ENCODE measurements around the gene SEC22C.
"Not testable (repeated sequence)": the region's sequence is repeated elsewhere in the genome, so short reads cannot be mapped to it uniquely, and the experiment has no call there.

The SEC22C gene, protein sequence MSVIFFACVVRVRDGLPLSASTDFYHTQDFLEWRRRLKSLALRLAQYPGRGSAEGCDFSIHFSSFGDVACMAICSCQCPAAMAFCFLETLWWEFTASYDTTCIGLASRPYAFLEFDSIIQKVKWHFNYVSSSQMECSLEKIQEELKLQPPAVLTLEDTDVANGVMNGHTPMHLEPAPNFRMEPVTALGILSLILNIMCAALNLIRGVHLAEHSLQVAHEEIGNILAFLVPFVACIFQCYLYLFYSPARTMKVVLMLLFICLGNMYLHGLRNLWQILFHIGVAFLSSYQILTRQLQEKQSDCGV

DNA sequence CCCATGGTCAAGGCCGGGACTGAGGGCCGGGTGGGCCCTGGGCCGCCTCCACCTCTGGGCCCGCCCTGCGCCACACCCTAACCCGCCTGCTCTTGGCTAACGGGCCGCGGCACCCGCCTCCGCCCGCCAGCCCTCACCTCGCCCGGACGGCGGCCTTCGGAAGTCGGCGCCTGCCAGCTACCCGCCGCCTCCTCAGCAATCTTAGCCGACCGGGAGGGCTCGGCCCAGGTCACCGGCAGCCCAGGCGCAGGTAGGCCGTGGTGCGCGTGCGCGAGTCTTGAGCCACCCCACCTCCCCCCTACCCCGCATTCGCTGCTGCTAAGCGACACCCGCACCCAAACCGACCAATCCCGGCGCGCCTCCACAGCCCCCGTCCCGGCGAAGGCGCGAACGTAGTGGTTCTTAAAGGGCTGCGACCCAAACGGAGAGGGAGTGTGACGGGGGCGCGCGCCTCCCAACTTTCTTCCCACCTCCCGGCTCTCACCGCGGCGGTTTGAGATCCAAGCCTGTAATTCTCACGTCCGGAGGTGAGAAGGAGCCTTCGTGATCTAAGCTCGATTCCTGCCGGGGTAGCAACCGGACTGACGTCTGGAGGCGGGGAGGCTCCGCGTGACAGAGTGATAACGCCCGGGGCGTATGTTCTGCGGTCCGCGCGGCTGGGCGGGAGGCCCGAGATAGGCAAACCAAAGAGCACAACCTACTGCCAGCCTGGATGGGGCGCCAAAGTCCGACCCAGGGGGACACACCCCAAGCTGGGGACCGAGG, at the start of gene SEC22C:
Gene SEC22C, minus strand, starts transcription at position 259 of the 765 bp plus-strand sequence. CDS start 12,921 bp downstream, outside the sequence.
- DNase-seq, result peak; percentile 95

DNA sequence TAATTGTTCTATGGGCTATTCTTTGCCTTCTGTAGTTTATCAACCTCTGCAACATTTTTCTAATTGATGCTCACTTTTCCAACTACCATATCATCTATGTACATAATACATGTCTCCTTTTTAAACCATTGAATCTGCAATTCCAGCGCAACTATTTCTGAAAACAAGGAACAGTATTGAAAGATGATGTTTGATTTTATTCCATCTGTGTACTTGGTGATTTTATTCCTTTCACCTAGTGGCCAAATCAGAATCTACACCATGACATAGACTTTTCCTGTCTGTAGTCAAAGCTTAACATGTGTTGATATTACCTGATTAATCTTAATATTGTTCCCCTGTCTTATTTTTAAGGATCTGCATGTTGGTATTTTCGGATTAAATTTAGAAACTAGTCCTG, 31.7 kb upstream of the SEC22C start:
- DNase-seq, result peak in 1 of 2 donors; percentile 26

DNA sequence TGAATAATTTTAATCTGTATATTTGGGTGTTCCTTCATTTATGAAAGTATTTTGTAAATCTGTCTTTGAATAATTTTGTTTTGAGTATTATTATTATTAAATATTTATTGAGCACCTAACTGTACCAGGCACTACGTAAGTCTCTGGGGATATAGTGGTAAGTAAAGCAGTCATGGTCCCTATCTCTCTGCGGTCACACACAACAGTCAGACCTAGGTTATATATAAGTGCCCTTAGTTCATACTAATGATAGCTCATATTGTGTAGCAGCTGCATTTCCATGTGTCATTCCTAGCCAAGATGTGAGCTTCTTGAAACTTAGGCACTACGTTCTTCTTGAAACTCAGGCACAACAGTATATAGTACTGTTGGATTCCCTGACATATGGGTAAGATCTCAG, 31.2 kb upstream of the SEC22C start:
- DNase-seq, result no peak

DNA sequence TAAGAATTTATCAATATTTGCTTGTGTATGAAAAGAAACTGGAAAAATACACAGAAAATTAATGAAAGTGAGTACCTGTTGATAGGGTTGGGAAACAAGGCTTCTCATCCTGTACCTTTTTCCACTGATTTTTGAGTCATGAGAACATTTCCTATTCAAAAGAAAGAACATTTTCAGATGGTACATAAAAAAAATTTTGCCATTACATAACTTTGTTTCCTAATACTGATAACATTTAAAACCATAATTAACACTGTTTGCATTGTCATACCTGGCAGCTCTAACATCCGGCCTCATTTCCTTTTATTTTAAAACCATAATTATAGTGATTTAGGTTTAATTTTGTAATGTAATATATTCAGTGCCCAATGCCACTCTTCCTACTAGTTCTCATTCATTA, 30.4 kb upstream of the SEC22C start:
- no peak for DNase-seq

DNA sequence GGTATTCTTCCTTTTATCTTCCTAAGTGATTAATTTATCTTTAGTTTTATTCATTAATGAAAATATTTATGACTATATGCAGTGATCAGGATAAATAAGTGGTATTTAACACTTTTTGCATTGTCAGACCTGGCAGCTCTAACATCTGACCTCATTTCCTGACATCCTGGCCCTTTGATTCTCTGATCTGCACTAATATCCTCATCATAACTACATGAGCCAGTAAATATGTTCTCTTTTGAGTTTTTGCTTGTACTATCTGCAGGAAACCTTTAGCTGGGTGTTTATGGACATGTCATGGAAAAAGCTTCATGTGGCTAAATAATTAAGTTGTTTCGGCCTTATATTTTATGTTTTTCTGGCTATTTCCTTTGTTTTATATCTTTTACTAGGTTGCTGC, 29.2 kb upstream of the SEC22C start:
- DNase-seq, result peak in 1 of 2 donors; percentile 39

DNA sequence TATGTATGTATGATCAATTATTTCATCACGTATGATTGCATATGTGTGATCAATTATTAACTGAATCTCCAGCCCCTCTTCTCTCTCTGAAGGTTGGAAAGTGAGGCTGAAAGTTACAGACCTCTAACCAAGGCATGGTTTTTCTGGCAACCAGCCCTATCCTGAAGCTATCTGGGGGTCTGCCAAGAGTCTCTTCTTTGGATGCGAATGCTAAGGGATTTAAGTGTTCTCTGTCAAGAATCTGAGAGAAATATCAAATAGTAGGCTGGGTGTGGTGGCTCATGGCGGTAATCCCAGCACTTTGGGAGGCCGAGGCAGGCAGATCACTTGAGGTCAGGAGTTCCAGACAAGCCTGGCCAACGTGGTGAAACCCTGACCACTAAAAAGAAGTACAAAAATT, 26.8 kb upstream of the SEC22C start:
- no peak for DNase-seq

DNA sequence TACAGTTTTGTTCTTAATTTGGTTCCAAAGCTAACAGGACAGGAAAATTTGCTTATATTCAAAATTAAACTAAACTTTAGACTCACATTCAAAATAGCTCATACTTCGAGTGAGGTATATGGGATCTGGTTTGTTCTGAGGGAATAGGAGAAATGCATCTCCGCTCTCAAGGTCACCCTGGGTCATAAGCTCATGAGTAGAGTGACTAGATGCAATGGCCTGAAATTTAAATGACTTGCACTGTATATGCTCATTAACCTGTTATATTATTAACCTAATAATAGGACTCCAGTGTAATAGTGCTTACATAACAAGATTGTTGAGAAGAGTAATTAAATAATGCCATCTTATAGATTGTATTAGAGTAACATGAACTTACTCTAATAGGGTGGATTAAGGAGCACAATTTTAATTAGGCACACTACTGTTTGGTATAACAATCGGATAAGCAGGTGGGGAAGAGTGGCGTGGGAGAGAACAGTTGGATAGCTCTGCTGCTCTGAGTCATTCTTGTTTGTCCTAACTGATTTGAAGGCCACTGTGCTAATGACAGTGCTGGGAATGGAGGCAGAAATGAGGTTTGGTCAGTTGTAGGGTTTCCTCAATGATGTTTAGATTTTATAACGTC, 23.9 kb upstream of the SEC22C start:
- no peak for DNase-seq

DNA sequence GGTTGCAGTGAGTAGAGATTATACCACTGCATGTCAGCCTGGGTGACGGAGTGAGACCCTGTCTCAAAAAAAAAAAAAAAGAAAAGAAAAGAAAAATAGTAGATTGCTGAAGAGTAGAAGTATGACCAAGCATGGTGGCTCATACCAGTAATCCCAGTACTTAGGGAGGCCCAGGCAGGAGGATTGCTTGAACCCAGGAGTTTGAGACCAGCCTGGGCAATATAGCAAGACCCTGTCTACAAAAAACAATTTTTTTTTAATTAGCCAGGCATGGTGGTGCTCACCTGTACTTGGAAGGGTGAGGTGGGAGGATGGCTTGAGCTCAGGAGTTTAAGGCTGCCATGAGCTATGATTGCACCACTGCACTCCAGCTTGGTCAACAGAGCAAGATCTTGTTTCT, 21.2 kb upstream of the SEC22C start:
- no peak for DNase-seq

DNA sequence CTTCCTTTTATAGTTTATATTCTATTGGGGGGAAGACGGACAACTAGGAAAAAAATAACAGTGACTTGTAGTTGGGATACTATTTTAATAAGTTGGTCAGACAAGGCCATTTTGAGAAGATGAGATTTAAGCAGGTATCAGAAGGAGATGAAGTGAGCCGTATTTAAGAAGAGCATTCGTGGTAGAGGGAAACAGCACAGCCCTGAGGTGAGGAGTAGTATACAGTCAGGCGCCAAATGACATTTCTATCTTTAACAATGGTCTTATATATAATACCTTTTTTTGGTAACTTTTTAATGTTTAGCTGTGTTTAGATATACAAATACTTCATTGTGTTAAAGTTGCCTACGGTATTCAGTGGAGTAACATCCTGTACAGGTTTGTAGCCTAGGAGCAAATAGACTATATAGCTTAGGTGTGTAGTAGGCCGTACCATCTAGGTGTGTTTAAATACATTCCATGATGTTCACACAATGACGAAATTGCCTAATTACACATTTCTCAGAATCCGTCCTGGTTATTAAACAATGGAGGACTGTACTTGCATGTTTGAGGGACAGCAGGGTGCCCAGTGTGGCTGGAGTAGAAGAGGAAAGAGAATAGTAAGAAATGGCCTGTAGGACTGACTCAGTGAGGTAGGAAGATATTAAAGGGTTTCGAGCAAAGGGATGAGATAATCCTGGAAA, 20.3 kb upstream of the SEC22C start:
- peak in 1 of 2 donors; percentile 31 for DNase-seq

DNA sequence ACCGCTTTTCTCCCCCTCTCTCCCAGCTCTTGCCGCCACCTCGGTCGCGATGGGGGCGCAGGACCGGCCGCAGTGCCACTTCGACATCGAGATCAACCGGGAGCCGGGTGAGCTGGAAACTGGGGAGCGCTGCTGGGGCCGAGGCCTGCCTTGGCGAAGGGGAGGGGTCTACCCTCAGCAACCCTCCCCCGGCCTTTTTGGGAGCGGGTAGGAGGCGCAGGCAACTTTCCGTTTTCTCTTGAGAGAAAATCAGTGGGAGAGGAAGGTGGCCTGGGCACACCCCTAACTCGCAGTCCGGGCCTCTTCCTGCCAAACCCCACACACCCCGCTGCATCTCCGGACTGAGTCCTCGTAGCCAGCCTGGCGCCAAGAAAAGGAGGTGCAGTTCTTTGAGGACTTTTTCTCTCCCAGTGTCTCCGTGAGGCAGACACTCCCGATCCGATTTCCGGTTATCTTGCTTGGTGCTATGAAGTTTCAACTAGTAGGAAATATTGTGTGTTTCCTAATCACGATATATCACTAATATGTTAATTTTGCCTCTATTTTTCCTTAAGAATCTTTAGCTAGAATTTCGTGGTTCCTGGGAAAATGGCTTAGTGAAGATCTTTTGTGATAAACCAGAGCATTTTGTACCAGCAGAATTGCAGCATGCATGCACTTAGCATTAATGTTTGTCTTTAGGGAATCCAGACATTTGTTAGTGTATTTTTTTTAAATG, 19.4 kb upstream of the SEC22C start:
- peak; percentile 47 to 54 for DNase-seq

DNA sequence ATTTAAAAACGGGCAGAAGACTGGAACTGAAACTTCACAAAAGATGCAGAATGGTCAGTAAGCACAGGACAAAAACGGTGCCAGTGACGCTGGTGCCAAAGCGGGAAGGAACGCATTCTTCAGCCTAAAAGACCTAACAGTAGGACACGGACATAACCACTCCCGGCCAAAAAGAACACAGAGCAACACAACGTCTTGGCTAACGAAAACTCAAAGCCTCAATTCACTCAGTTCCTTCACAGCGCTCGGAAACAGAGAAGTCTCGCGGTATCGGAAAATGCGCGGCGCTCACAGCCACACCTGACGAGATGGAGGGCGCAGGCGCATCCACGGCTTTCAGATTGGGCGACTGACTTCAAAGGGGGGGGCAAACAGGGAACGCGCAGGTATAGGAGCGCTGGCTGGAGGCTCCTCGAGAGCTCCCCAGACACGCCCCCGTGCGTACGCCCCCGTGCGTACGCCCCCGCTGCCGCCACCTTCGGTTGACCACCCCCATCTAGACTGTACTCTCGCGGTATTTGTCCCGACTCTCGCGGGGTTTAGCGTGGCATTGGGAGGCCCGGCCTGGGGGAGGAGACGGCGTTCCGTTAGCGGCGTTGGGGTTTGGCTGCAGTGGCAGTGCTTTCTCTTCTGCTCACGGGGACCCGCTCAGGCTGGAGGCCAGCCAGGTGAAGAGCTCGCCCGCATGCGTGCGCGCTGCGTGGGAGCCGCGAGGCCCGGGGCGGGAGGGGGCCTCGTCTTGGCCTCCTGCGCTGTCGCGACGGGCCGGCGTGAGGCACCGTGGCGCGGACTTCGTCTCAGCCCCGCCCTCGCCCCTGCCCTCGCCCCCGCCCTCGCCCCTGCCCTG, 18.6 kb upstream of the SEC22C start, which contains the start of gene NKTR:
Gene NKTR, plus strand, starts transcription at position 576 of the 847 bp plus-strand sequence. CDS start 321 bp downstream, outside the sequence.
- peak; percentile 99 to 100 for DNase-seq

DNA sequence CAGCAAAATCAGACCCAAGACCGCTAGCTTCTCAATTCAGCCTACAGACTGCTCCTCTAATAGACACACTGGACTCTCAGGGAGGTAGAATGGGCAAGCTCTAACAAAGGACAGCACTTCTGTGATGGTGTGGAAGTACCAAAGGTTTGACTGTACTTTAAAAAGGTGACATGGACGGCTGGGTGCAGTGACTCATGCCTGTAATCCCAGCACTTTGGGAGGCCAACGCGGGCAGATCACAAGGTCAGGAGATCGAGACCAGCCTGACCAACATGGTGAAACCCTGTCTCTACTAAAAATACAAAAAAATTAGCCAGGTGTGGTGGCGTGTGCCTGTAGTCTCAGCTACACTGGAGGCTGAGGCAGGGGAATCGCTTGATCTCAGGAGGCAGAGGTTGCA, 15.3 kb upstream of the SEC22C start:
- not testable (repeated sequence) for DNase-seq

DNA sequence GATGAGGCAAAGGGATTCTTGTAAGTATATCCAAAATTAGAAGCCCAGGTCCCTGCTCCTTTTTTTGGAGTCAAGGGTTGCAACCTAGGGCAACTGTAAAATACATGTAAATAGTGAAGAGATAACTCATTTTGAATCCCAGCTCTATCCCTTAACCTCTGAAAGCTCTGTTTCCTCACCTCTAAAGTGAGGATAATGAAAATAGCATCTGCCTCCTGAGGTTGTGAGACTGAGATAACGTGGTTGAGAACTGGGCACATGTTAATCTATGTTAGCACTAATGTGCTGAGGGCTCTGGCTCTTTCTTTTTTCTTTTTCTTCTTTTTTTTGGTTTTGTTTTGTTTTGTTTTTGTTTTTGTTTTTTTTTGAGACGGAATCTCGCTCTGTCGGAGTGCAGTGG, 13.9 kb upstream of the SEC22C start:
- DNase-seq, result no peak

DNA sequence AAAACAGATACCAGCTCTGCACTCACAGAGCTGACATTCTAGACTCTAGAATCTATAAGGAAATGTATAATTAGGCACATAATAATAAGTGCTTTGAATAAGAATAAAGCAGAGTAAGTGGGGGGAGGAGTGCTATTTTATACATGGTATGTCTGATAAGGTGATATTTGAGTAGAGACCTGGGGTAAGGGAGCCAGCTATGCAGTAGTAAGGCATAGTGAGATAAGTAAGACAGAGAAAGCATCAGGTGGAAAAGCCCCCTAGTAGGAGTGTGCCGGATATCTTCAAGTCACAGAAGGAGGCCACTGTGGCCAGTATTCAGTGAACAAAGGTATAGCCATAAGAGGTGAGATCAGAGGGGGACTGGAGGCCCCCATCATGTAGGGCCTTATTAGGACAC, 11.9 kb upstream of the SEC22C start:
- DNase-seq, result no peak

DNA sequence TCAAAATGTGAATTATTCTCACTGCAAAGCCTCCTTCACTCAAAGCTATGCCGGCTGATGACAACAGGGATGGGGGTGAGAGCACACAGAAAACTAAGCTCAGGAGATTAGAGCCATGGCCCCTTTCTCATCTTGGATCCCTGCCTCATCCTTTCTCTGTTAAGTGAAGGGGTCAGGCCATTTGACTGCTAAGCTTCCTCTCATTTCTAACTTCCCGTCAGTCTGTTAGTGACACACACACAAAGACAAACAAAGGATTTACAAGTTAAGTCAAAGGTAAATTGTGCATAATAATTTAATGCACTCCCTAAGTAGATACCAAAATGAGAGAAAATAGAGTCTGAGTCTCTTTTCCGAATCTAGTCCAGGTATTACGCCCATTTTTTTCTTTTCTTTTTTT, 10.0 kb upstream of the SEC22C start:
- DNase-seq, result no peak

DNA sequence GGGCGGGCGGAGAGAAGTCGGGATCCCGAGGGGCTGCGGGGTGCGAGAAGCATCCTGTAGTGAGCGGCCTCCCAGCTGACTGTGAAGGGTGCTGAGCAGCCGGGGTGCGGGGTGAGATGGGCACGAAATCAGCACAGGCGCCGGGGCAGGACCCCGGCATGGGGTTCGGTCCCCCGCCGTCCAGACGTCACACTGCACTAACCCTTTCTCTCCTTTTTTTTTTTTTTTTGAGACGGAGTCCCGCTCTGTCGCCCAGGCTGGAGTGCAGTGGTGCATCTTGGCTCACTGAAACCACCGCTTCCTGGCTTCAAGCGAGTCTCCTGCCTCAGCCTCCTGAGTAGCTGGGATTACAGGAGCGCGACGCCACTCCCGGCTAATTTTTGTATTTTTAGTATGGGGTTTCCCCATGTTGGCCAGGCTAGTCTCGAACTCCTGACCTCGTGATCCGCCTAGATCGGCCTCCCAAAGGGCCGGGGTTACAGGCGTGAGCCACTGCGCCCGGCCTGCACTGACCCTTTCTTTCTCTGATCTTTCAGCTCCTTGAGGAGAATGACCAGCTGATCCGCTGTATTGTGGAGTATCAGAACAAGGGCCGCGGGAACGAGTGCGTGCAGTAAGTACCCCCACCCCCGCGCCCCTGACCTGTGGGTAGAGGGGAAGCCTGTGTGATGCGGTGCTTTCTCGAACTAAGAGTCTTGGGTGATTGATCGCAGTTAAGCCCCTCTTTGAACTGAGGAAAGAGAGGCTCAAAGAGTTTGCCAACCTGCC, 9.4 kb upstream of the SEC22C start:
- DNase-seq, result no peak

DNA sequence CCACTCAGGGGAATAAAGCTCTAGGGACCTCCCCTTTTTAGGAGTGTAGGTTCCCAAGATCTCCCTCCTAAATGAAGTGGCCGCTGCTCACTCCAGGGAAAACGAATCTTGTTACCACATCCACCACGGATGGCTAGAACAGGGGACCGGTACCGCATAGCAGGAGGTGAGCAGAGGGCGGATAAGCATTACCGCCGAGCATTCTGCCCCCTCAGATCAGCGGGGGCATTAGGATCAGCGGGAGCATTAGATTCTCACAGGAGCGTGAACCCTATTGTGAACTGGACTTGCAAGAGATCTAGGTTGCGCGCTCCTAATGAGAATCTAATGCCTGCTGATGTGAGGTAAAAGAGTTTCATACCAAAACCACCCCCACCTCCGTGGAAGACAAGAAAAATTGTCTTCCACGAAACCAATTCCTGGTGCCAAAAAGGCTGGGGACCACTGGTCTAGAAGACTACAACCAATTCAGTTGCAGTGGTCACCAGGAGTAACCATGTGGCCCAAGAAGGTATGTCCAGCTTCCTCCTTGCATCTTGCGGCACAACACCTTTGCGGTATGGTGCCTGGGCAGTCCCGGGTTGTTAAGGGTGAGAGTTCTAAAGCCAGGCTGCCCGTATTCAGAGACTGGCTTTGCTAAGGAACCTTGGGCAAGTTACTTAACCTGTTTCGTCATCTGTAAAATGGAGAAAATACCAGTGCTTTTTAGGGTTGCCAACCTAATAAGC, 7.8 kb upstream of the SEC22C start:
- no peak for DNase-seq

DNA sequence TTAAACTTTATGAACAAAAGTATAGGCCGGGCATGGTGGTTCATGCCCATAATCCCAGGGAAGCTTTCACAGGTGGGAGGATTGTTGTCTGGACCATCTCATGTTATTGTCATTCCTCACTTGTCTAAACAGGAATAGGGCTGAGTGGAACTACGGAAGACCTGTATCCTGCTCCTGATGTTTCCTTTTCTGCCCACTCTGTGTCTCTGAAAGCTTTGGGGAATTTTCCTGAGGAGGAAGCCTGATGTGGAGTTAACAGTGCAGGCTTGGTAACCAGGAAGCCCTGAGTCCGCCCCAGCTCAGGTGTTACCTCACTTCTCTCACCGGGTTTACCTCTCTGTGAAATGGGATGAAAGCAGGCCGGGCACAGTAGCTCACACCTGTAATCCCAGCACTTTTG, 6.9 kb upstream of the SEC22C start:
- no peak for DNase-seq

DNA sequence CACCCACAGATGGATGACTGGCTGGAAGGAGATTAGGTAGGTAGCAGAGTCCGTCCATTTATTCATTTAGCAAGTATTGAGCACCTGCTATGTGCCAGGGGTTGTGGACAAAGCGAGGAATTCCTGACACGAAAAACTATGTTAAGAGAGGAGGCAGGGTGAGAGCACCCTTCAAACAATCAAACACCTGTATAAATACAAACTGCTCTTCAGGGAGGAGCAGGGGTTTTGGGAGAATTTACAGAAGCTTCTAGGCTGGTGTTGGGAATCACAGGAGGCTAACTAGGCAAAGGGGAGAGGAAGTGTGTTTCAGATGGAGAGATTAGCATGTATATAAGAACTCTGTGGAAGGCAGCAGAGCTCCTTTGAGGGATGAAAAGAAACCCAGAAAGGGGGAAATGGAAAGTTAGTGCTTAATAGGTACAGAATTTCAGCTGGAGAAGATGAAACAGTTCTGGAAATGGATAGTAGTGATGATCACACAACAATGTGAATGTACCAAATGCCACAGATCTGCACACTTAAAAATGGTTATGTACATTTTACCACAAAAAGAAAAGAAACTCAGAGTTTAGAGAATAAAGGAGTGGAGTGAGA, 805 bp upstream of the SEC22C start:
- no peak for DNase-seq

DNA sequence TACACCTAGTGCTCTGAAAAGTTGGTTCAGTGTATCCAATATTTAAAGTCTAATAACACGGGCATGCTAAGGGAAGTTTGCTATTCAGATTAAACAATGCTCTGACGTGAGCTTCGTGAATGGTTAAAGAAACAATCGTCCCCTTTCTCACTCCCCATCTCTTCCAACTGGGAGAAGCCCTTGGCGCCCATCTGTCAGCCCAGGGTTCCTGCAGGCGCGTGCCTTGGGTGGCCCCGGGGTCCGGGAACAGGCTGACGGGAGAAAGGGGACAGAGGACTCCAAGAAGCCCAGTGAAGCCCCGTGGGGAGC, 413 bp downstream of the SEC22C start:
- DNase-seq, result no peak
